Measurements from ENCODE around the gene MRPL30.
A peak's percentile ranks its signal among the peaks of the same experiment; 100 is the strongest.

MRPL30 gene

GRCh38 chr2:99159594-99159993, 21.4 kb upstream of the MRPL30 start:
- no peak for TF ChIP-seq CTCF (IDR thresholded peaks at IDR 0.05; ENCODE audit: low read depth, low read length, missing control alignments)
- H3K4me3 ChIP-seq (ENCODE audit: low read depth, low read length), result no peak overlapping the region
- no peak for DNase-seq (ENCODE audit: low read depth)

DNA sequence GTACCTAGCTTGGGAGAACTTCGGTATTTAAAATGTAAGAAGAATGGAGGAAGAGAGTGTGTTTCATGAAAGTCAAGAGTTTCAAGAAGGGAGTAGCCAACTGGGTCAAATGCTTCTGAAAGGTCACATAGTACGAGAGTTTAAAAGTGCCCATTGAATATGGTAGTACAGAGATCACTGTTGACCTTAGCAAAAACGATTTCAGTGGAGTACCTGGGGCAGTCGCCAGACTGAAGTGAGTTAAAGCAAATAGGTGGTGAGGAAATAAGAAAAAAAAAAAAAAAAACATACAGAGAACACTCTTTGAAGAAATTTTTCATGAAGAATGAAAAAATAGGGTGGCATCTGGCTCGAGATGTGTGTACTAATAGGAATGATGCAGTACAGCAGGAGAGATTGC, 14.8 kb upstream of the MRPL30 start:
- DNase-seq (ENCODE audit: low read depth), result no peak
- H3K4me3 ChIP-seq (ENCODE audit: low read depth, low read length), result no peak overlapping the region
- TF ChIP-seq CTCF (IDR thresholded peaks at IDR 0.05; ENCODE audit: low read depth, low read length, missing control alignments), result no peak

DNA sequence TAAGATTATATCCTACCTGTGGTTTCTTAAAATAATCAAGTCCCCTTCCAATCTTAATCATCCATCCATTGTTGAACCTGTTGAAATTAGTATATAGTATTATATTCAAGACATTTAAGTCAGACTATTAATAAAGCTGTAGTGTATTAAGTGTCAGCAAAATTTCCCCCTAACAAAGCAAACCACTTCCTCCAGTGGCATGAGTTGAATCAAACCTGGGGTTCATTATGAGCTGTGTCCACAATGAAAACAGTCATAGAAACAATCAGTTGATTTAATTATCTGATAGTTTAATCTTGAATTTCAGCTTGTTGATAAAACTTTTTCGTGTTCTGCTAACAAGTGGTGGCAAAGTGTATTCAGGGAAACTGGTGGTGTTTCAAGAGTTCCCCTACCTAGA, 11.4 kb upstream of the MRPL30 start:
- TF ChIP-seq CTCF (IDR thresholded peaks at IDR 0.05; ENCODE audit: low read depth, low read length, missing control alignments), result no peak
- DNase-seq (ENCODE audit: low read depth), result no peak
- H3K4me3 ChIP-seq (ENCODE audit: low read depth, low read length), result no peak overlapping the region

GRCh38 chr2:99171377-99172140, 9.4 kb upstream of the MRPL30 start:
- TF ChIP-seq CTCF (IDR thresholded peaks at IDR 0.05; ENCODE audit: low read depth, low read length, missing control alignments), result no peak
- no peak for DNase-seq (ENCODE audit: low read depth)
- H3K4me3 ChIP-seq (ENCODE audit: low read depth, low read length), result no peak overlapping the region

DNA sequence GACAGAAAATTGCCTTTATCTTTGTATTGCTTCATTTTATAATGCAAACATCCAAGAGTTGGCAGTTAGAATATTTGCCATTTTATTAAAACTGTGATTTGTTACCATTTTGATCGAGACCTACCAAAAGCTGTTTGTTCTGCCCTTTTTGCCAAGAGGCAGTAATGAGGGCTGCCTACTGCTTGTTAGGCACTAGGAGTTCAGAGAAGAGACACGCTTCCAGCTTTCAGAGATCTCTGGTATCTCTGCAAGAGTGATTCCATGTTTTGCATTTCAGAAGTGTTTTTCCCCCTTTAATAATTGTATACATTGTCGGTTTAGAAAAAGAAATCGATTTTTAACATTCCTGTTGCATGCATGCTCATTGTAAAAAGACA, 628 bp downstream of the MRPL30 start:
- TF ChIP-seq CTCF (IDR thresholded peaks at IDR 0.05; ENCODE audit: low read depth, low read length, missing control alignments), result no peak
- peak overlapping the region; percentile 77 for H3K4me3 ChIP-seq (ENCODE audit: low read depth, low read length)
- no peak for DNase-seq (ENCODE audit: low read depth)

DNA sequence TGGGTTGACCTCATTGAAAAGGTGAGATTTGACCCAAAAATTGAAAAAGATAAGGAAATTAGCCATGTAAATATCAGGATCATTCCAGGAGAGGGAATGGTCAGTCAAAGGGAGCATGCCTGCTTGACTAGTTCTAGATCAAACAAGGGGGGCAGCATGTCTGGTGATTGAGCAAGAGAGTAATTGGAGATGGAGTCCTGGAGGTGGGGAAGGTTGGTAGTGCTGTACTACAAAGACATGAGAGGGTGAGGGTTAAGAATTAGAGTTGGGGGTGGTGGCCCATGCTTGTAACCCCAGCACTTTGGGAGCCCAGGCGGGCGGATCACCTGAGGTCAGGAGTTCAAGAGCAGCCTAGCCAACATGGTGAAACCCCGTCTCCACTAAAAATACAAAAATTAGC, 2.0 kb downstream of the MRPL30 start:
- no peak overlapping the region for H3K4me3 ChIP-seq (ENCODE audit: low read depth, low read length)
- no peak for DNase-seq (ENCODE audit: low read depth)
- no peak for TF ChIP-seq CTCF (IDR thresholded peaks at IDR 0.05; ENCODE audit: low read depth, low read length, missing control alignments)

GRCh38 chr2:99184811-99185210, 3.8 kb downstream of the MRPL30 start:
- no peak for TF ChIP-seq CTCF (IDR thresholded peaks at IDR 0.05; ENCODE audit: low read depth, low read length, missing control alignments)
- H3K4me3 ChIP-seq (ENCODE audit: low read depth, low read length), result no peak overlapping the region
- DNase-seq (ENCODE audit: low read depth), result no peak

Measured in GM12864 (cell line).